Neural progenitor cell (in vitro differentiated cells): Measurements from ENCODE around the gene MYH15.

Source experiments
- EZH2 ChIP-seq: fragments of 200-600 bp; sonication (generic); IDR thresholded peaks from 2 replicates; pipeline ENCODE4 v1.6.1; 2017; ENCODE audit warnings: antibody characterized with exemption, mild to moderate bottlenecking, moderate library complexity
- EZH2phosphoT487 ChIP-seq: fragments of 200-600 bp; sonication (generic); IDR thresholded peaks from 2 replicates; pipeline ENCODE4 v1.6.1; 2017; ENCODE audit warnings: antibody characterized with exemption
- TF ChIP-seq, protein P1 (sequence below): fragments of 200-600 bp; sonication (generic); IDR thresholded peaks from 2 replicates; pipeline ENCODE4 v1.5.1; 2017; ENCODE audit warnings: antibody characterized with exemption, mild to moderate bottlenecking

DNA sequence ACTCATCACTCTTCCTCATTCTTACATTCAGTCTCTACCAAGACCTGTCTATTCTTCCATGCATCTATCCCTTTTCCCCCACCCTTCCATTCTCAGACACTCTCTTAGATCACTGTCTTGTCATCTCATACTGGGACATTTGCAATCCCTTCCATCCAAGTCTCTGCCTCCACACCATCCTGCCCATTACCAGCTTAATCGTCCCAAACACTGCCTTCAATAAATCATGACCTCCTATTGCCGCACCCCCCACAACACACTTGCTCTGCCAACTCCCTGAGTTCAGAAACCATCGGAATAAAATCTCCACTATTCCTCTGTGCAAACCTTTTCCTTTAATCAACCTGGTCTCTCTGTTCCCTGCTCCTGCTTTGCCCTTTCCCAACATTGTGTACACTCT is 18.9 kb downstream of the MYH15 start:
- no peak for TF ChIP-seq EZH2
- TF ChIP-seq, protein P1, sequence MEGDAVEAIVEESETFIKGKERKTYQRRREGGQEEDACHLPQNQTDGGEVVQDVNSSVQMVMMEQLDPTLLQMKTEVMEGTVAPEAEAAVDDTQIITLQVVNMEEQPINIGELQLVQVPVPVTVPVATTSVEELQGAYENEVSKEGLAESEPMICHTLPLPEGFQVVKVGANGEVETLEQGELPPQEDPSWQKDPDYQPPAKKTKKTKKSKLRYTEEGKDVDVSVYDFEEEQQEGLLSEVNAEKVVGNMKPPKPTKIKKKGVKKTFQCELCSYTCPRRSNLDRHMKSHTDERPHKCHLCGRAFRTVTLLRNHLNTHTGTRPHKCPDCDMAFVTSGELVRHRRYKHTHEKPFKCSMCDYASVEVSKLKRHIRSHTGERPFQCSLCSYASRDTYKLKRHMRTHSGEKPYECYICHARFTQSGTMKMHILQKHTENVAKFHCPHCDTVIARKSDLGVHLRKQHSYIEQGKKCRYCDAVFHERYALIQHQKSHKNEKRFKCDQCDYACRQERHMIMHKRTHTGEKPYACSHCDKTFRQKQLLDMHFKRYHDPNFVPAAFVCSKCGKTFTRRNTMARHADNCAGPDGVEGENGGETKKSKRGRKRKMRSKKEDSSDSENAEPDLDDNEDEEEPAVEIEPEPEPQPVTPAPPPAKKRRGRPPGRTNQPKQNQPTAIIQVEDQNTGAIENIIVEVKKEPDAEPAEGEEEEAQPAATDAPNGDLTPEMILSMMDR = no peak
- no peak for TF ChIP-seq EZH2phosphoT487
